Neural cell (in vitro differentiated cells): ENCODE results near the gene SRGAP2B.
"Not testable (repeated sequence)": the region's sequence is repeated elsewhere in the genome, so short reads cannot be mapped to it uniquely, and the experiment has no call there.

ENCODE experiments used
- EP300 ChIP-seq: fragments of 450-650 bp; conservative IDR thresholded peaks from 2 replicates; pipeline ENCODE4 v1.6.1; 2014; ENCODE audit warnings: antibody characterized with exemption, mild to moderate bottlenecking, moderate library complexity; ENCODE audit not compliant: poor library complexity, severe bottlenecking
- EZH2 ChIP-seq: fragments of 200-600, 300-800 bp; shearing (Covaris generic), sonication (generic); IDR thresholded peaks from 2 replicates; pipeline ENCODE4 v1.6.1; 2014; ENCODE audit warnings: antibody characterized with exemption, low read length, borderline replicate concordance, mild to moderate bottlenecking; ENCODE audit not compliant: insufficient read depth, poor library complexity, severe bottlenecking
- POLR2AphosphoS5 ChIP-seq: IDR thresholded peaks from 2 replicates; pipeline ENCODE4 v1.6.1; 2012
- RAD21 ChIP-seq: fragments of 450-650 bp; conservative IDR thresholded peaks from 2 replicates; pipeline ENCODE4 v1.6.1; 2014; ENCODE audit warnings: antibody characterized with exemption, mild to moderate bottlenecking, moderate library complexity
- TAF1 ChIP-seq: IDR thresholded peaks from 2 replicates; pipeline ENCODE4 v1.6.1; 2012; ENCODE audit warnings: low read depth
- TF ChIP-seq, protein P1 (sequence below): fragments of 450-650 bp; IDR thresholded peaks from 2 replicates; pipeline ENCODE4 v1.5.1; 2014; ENCODE audit warnings: antibody characterized with exemption, mild to moderate bottlenecking, moderate library complexity; ENCODE audit not compliant: poor library complexity, severe bottlenecking

GRCh38 chr1:145122344-145123061 is 27.4 kb upstream of the SRGAP2B start:
- not testable (repeated sequence) for TF ChIP-seq EP300, RAD21, TAF1, POLR2AphosphoS5, EZH2
- TF ChIP-seq, protein P1, sequence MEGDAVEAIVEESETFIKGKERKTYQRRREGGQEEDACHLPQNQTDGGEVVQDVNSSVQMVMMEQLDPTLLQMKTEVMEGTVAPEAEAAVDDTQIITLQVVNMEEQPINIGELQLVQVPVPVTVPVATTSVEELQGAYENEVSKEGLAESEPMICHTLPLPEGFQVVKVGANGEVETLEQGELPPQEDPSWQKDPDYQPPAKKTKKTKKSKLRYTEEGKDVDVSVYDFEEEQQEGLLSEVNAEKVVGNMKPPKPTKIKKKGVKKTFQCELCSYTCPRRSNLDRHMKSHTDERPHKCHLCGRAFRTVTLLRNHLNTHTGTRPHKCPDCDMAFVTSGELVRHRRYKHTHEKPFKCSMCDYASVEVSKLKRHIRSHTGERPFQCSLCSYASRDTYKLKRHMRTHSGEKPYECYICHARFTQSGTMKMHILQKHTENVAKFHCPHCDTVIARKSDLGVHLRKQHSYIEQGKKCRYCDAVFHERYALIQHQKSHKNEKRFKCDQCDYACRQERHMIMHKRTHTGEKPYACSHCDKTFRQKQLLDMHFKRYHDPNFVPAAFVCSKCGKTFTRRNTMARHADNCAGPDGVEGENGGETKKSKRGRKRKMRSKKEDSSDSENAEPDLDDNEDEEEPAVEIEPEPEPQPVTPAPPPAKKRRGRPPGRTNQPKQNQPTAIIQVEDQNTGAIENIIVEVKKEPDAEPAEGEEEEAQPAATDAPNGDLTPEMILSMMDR = not testable (repeated sequence)
